GM19035 (cell line): Measurements from ENCODE around the gene FAM210B.
"Not testable (repeated sequence)": the region's sequence is repeated elsewhere in the genome, so short reads cannot be mapped to it uniquely, and the experiment has no call there.

Experiments
- ATAC-seq: cut with Tn5 transposase; IDR thresholded peaks from one replicate; pipeline ENCODE4 v1.9.1; 2021; ENCODE audit not compliant: unreplicated experiment

FAM210B gene

GRCh38 chr20:56391596-56392131 lies 32.9 kb downstream of the FAM210B start:
- ATAC-seq = peak; percentile 42

- ATAC-seq = peak; percentile 92
Observed at GRCh38 chr20:56392132-56392880, 33.5 kb downstream of the FAM210B start, which contains the start of the genes AURKA and CSTF1. Gene AURKA, minus strand, starts transcription at chr20:56392215. Its CDS starts 4,018 bp downstream, at chr20:56388197. Gene CSTF1, plus strand, starts transcription at chr20:56392645. Its CDS starts 2,908 bp downstream, at chr20:56395553.

GRCh38 chr20:56392881-56393482 lies 34.2 kb downstream of the FAM210B start:
- peak; percentile 1 for ATAC-seq

- ATAC-seq = no peak
Observed at GRCh38 chr20:56393653-56394052, 34.9 kb downstream of the FAM210B start.

GRCh38 chr20:56395166-56395565 lies 36.4 kb downstream of the FAM210B start:
- no peak for ATAC-seq

- no peak for ATAC-seq
Observed at GRCh38 chr20:56400001-56400640, 41.3 kb downstream of the FAM210B start.

GRCh38 chr20:56403465-56403864 lies 44.7 kb downstream of the FAM210B start:
- ATAC-seq = no peak

GRCh38 chr20:56405356-56405755 lies 46.6 kb downstream of the FAM210B start:
- not testable (repeated sequence) for ATAC-seq

GRCh38 chr20:56406910-56407309 lies 48.1 kb downstream of the FAM210B start:
- ATAC-seq = no peak

GRCh38 chr20:56409521-56409920 lies 50.7 kb downstream of the FAM210B start:
- no peak for ATAC-seq

GRCh38 chr20:56409956-56410355 lies 51.2 kb downstream of the FAM210B start:
- no peak for ATAC-seq

GRCh38 chr20:56411287-56411686 lies 52.5 kb downstream of the FAM210B start:
- ATAC-seq = not testable (repeated sequence)

- no peak for ATAC-seq
Observed at GRCh38 chr20:56411759-56412472, 53.1 kb downstream of the FAM210B start, which contains the start of gene CASS4. Gene CASS4, plus strand, starts transcription at chr20:56412260. Its CDS starts 199 bp downstream, at chr20:56412459.

GRCh38 chr20:56412473-56412790 lies 53.7 kb downstream of the FAM210B start:
- no peak for ATAC-seq

- ATAC-seq = no peak
Observed at GRCh38 chr20:56412949-56413348, 54.2 kb downstream of the FAM210B start.

GRCh38 chr20:56414842-56415765 lies 56.3 kb downstream of the FAM210B start:
- no peak for ATAC-seq

GRCh38 chr20:56417402-56417801 lies 58.6 kb downstream of the FAM210B start:
- no peak for ATAC-seq

GRCh38 chr20:56417911-56418310 lies 59.1 kb downstream of the FAM210B start:
- ATAC-seq = no peak
